Neuron (in vitro differentiated cells): ENCODE measurements around the gene ADAMTS7.
"Not testable (repeated sequence)": the region's sequence is repeated elsewhere in the genome, so short reads cannot be mapped to it uniquely, and the experiment has no call there.

Experiments used
- H2AFZ ChIP-seq: one replicate; pipeline ENCODE4 v1.6.1; 2013; ENCODE audit warnings: low read depth, mild to moderate bottlenecking, inconsistent platforms, low read length, moderate library complexity
- H3K27me3 ChIP-seq: one replicate; pipeline ENCODE4 v1.6.1; 2013; ENCODE audit warnings: low read length; ENCODE audit not compliant: insufficient read depth
- H3K36me3 ChIP-seq: one replicate; pipeline ENCODE4 v1.6.1; 2013; ENCODE audit warnings: low read length; ENCODE audit not compliant: insufficient read depth
- H3K4me1 ChIP-seq: one replicate; pipeline ENCODE4 v1.6.1; 2013; ENCODE audit warnings: low read length; ENCODE audit not compliant: insufficient read depth
- H3K4me3 ChIP-seq: 2 replicates; pipeline ENCODE4 v1.5.1; 2013; ENCODE audit warnings: mild to moderate bottlenecking, low read length, moderate library complexity
- H3K9me3 ChIP-seq: one replicate; pipeline ENCODE4 v1.6.1; 2013; ENCODE audit warnings: low read length

ADAMTS7 gene

GRCh38 chr15:78764340-78765153 lies 46.7 kb downstream of the ADAMTS7 start:
- H3K9me3 ChIP-seq, H3K4me1 ChIP-seq, H2AFZ ChIP-seq, H3K36me3 ChIP-seq, H3K4me3 ChIP-seq, H3K27me3 ChIP-seq: not testable (repeated sequence)

GRCh38 chr15:78763796-78764241 lies 47.4 kb downstream of the ADAMTS7 start:
- no peaks in the 10 kb centered on the region for H3K9me3 ChIP-seq
- no peaks in the 10 kb centered on the region for H3K36me3 ChIP-seq

GRCh38 chr15:78762985-78763795 lies 48.1 kb downstream of the ADAMTS7 start:
- Histone ChIP-seq H2AFZ (no peak overlapping the region), H3K4me3 (no peak overlapping the region), H3K36me3 (no peaks in the 10 kb centered on the region), H3K4me1 (no peaks in the 10 kb centered on the region), H3K27me3 (no peaks in the 10 kb centered on the region), H3K9me3 (no peaks in the 10 kb centered on the region)

More at GRCh38 chr15:78763796-78764241, 47.4 kb downstream of the ADAMTS7 start:
- H2AFZ ChIP-seq, result no peak overlapping the region
- H3K4me3 ChIP-seq, result no peak overlapping the region
- no peaks in the 10 kb centered on the region for H3K27me3 ChIP-seq
- H3K4me1 ChIP-seq, result no peaks in the 10 kb centered on the region

GRCh38 chr15:78762386-78762961 lies 48.8 kb downstream of the ADAMTS7 start:
- H2AFZ ChIP-seq, H3K9me3 ChIP-seq, H3K4me1 ChIP-seq, H3K4me3 ChIP-seq, H3K36me3 ChIP-seq, H3K27me3 ChIP-seq: not testable (repeated sequence)

- Histone ChIP-seq H3K27me3 (no peaks in the 10 kb centered on the region), H2AFZ (no peak overlapping the region), H3K9me3 (no peaks in the 10 kb centered on the region), H3K36me3 (no peaks in the 10 kb centered on the region), H3K4me3 (no peak overlapping the region), H3K4me1 (no peaks in the 10 kb centered on the region)
Measured at GRCh38 chr15:78761891-78762385, 49.3 kb downstream of the ADAMTS7 start.

- H2AFZ ChIP-seq, H3K27me3 ChIP-seq, H3K9me3 ChIP-seq, H3K36me3 ChIP-seq, H3K4me3 ChIP-seq, H3K4me1 ChIP-seq: not testable (repeated sequence)
Measured at GRCh38 chr15:78761475-78761874, 49.8 kb downstream of the ADAMTS7 start.

GRCh38 chr15:78761020-78761419 lies 50.2 kb downstream of the ADAMTS7 start:
- Histone ChIP-seq H2AFZ (no peak overlapping the region), H3K36me3 (no peaks in the 10 kb centered on the region), H3K27me3 (no peaks in the 10 kb centered on the region), H3K9me3 (no peaks in the 10 kb centered on the region), H3K4me1 (no peaks in the 10 kb centered on the region), H3K4me3 (no peak overlapping the region)

- not testable (repeated sequence) for H2AFZ ChIP-seq, H3K36me3 ChIP-seq, H3K27me3 ChIP-seq, H3K9me3 ChIP-seq, H3K4me1 ChIP-seq, H3K4me3 ChIP-seq
Measured at GRCh38 chr15:78760091-78760882, 51.0 kb downstream of the ADAMTS7 start.

- not testable (repeated sequence) for H3K9me3 ChIP-seq, H2AFZ ChIP-seq, H3K36me3 ChIP-seq, H3K27me3 ChIP-seq, H3K4me3 ChIP-seq, H3K4me1 ChIP-seq
Measured at GRCh38 chr15:78759361-78759998, 51.8 kb downstream of the ADAMTS7 start.

- H3K36me3 ChIP-seq, H3K9me3 ChIP-seq, H3K27me3 ChIP-seq, H3K4me1 ChIP-seq, H3K4me3 ChIP-seq, H2AFZ ChIP-seq: not testable (repeated sequence)
Measured at GRCh38 chr15:78758486-78759200, 52.6 kb downstream of the ADAMTS7 start.

- not testable (repeated sequence) for H3K27me3 ChIP-seq, H3K4me3 ChIP-seq, H3K4me1 ChIP-seq, H3K36me3 ChIP-seq, H2AFZ ChIP-seq, H3K9me3 ChIP-seq
Measured at GRCh38 chr15:78758084-78758483, 53.2 kb downstream of the ADAMTS7 start.

GRCh38 chr15:78757636-78757905 lies 53.7 kb downstream of the ADAMTS7 start:
- H2AFZ ChIP-seq, result no peak overlapping the region
- no peak overlapping the region for H3K4me3 ChIP-seq
- peaks cover 3% of the 10 kb centered on the region for H3K4me1 ChIP-seq
- no peaks in the 10 kb centered on the region for H3K36me3 ChIP-seq
- H3K27me3 ChIP-seq, result no peaks in the 10 kb centered on the region
- H3K9me3 ChIP-seq, result no peaks in the 10 kb centered on the region
